ACC112 (cell line): Measurements from ENCODE around the gene ALCAM.

Source experiments
- H2AFZ ChIP-seq: fragments of 200-600 bp; sonication (generic); one replicate; pipeline ENCODE4 v1.6.0; 2017; ENCODE audit warnings: antibody characterized with exemption, low read length; ENCODE audit not compliant: unreplicated experiment
- H3K27ac ChIP-seq: fragments of 200-600 bp; sonication (generic); 2 replicates; pipeline ENCODE4 v1.5.1; 2014; ENCODE audit warnings: low read depth, mild to moderate bottlenecking, antibody characterized with exemption, low read length, moderate library complexity
- H3K27me3 ChIP-seq: fragments of 200-600 bp; sonication (generic); 2 replicates; pipeline ENCODE4 v1.6.1; 2014; ENCODE audit warnings: mild to moderate bottlenecking, antibody characterized with exemption, low read length, moderate library complexity, mixed read lengths; ENCODE audit not compliant: insufficient read depth
- H3K36me3 ChIP-seq: fragments of 200-600 bp; sonication (generic); 2 replicates; pipeline ENCODE4 v1.6.1; 2016; ENCODE audit warnings: mild to moderate bottlenecking, antibody characterized with exemption, low read length, moderate library complexity, mixed read lengths; ENCODE audit not compliant: insufficient read depth
- H3K4me1 ChIP-seq: fragments of 200-600 bp; sonication (generic); one replicate; pipeline ENCODE4 v1.6.1; 2016; ENCODE audit warnings: low read length, mixed read lengths; ENCODE audit not compliant: insufficient read depth, unreplicated experiment, control insufficient read depth
- H3K4me3 ChIP-seq: fragments of 200-600 bp; sonication (generic); 2 replicates; pipeline ENCODE4 v1.5.1; 2014; ENCODE audit warnings: mild to moderate bottlenecking, low read depth, low read length
- H3K79me2 ChIP-seq: fragments of 200-600 bp; sonication (generic); one replicate; pipeline ENCODE4 v1.6.0; 2016; ENCODE audit warnings: low read length; ENCODE audit not compliant: control insufficient read depth, unreplicated experiment, insufficient read depth

Gene ALCAM

DNA sequence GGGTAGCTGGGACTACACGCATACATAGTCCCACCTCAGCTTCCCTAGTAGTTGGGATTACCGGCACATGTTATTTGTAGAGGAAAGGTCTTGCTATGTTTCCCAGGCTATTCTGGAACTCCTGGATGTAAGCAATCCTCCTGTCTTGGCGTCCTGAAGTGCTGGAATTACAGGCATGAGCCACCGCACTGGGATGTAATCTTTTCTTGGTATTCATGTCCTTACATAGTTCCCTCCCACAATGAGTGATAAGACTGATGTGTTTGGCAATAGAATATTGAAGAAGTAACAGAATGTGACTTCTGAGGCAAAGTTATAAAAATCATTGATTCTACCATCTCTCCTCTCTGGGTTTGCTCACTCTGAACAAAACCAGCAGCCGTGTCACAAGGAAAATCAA, 22.7 kb upstream of the ALCAM start:
- no peak overlapping the region for H3K27ac ChIP-seq
- H3K4me3 ChIP-seq, result no peak overlapping the region
- no peak overlapping the region for H2AFZ ChIP-seq
- no peaks in the 10 kb centered on the region for H3K79me2 ChIP-seq
- no peaks in the 10 kb centered on the region for H3K4me1 ChIP-seq
- no peaks in the 10 kb centered on the region for H3K36me3 ChIP-seq
- H3K27me3 ChIP-seq, result no peaks in the 10 kb centered on the region

DNA sequence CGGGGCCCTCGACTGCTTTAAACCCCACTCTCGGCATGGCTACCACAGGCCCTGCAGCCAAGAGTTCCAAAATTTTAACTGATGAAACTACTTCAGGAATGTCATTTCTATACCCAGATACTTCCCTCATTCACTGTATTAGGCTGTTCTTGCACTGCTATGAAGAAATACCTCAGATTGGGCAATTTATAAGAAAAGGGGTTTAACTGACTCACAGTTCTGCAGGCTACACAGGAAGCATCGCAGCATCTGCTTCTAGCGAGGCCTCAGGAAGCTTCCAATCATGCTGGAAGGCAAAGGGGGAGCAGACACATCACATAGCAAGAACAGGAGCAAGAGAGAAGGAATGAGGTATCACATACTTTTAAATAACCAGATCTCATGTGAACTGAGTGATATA, 21.6 kb upstream of the ALCAM start:
- no peak overlapping the region for H3K27ac ChIP-seq
- H3K36me3 ChIP-seq, result no peaks in the 10 kb centered on the region
- H2AFZ ChIP-seq, result no peak overlapping the region
- H3K79me2 ChIP-seq, result no peaks in the 10 kb centered on the region
- H3K4me1 ChIP-seq, result peaks cover 6% of the 10 kb centered on the region
- no peaks in the 10 kb centered on the region for H3K27me3 ChIP-seq
- no peak overlapping the region for H3K4me3 ChIP-seq

DNA sequence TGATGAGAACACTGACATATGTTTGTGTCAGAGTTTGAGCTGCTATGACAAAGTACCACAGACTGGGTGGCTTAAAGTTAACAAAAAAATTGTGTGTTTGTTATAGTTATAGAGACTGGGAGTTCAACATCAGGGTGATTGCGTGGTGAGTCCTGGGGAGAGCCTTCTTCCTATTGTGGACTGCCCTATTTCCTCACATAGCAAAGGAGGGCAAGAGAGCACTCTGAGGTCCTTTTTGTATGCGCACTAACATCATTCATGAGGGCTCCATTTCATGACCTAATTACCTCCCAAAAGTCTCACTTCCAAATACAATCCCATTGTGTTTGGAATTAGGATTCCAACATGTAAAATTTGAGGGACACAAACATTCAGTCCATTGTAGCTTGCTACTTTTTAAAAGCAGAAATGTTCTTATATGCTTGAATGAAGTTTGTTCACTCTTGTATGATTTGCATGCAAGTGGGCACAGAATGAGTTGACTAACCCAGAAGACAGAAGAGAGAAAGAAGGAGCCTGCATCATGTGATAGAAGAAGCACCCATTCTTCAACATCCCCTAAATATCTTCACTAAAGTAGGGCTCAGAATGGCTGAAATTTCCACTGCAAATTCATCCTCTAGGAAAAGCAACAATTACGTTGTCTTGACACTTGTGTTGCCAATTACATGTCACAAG, 18.9 kb upstream of the ALCAM start:
- H3K27ac ChIP-seq, result no peak overlapping the region
- no peaks in the 10 kb centered on the region for H3K27me3 ChIP-seq
- H3K79me2 ChIP-seq, result no peaks in the 10 kb centered on the region
- peaks cover 31% of the 10 kb centered on the region for H3K4me1 ChIP-seq
- no peak overlapping the region for H2AFZ ChIP-seq
- no peaks in the 10 kb centered on the region for H3K36me3 ChIP-seq
- H3K4me3 ChIP-seq, result no peak overlapping the region

DNA sequence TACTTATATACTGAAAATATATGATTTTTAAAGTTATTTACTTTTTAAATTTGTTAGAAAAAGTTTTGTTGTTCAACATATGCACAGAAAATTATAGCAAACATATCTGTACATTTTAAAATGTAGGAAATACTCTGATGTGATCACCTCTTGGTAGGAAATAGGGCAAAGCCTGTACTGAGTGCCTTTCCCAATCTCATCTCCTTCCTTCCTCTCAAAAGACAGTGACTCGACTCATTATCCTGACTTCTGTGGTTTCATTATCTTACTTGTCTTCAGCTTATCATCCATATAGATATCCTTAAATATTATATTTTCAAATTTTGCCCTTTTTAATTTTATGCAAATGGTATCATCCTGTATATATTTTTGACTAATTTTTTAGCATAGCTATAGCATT, 18.4 kb upstream of the ALCAM start:
- Histone ChIP-seq H3K4me1 (peaks cover 36% of the 10 kb centered on the region), H3K79me2 (no peaks in the 10 kb centered on the region), H3K36me3 (no peaks in the 10 kb centered on the region), H3K27me3 (no peaks in the 10 kb centered on the region), H2AFZ (no peak overlapping the region), H3K4me3 (no peak overlapping the region), H3K27ac (no peak overlapping the region)

DNA sequence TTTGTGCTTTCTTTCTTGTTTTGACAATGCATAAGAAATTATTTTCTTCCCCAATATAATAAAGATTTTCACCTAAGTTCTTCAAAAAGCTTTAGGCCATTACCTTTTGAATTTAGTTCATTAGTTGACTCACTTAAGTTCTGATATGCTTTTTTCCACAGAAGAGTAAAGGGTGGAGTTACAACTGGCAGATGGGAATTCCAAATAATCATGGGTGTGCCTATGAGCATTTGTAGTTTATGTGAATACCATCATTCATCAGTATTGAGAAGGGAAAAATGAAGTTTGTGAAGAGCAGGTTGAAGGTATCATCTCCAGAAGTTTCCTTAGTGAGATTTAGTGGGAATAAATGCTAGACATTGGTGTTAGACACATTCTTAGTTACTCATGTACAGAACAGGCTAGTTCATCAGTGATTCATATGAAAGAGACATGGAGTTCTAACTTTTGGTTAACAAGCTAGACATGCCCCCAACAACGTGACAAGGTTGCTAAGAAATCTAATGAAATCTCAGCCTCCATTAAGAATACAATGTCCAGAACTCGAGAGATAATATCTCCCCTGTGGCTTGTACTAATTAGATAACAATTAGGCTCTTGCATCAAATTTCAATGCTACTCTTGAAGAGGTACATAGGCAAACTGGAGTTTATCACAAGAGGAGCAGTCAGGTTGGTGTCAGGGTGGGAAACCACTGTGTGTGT, 16.9 kb upstream of the ALCAM start:
- Histone ChIP-seq H2AFZ (peak overlapping the region; percentile 9), H3K36me3 (no peaks in the 10 kb centered on the region), H3K27me3 (no peaks in the 10 kb centered on the region), H3K27ac (no peak overlapping the region), H3K4me3 (no peak overlapping the region), H3K79me2 (peaks cover 3% of the 10 kb centered on the region), H3K4me1 (peaks cover 48% of the 10 kb centered on the region)

DNA sequence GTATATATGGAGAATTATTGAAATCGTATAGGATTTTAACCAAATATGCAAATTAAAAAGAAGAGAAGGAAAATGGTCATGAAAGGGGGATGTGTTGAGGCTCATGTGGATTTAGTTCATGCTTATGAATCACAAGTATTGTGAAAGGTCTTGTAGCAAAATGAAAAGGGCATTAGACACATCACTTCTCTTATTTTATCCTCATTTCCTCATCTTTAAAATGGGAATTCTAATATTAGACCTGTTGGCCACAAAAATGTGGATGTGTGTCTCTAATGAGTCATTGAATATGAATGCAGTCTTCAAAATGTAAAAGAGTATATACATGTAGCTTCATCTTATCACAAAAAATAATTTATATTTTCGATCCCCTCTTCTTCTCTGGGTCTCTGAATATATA, 14.9 kb upstream of the ALCAM start:
- peaks cover 62% of the 10 kb centered on the region for H3K4me1 ChIP-seq
- H3K4me3 ChIP-seq, result no peak overlapping the region
- H3K27ac ChIP-seq, result peak overlapping the region; percentile 80
- H3K36me3 ChIP-seq, result no peaks in the 10 kb centered on the region
- peaks cover 3% of the 10 kb centered on the region for H3K79me2 ChIP-seq
- no peak overlapping the region for H2AFZ ChIP-seq
- no peaks in the 10 kb centered on the region for H3K27me3 ChIP-seq

DNA sequence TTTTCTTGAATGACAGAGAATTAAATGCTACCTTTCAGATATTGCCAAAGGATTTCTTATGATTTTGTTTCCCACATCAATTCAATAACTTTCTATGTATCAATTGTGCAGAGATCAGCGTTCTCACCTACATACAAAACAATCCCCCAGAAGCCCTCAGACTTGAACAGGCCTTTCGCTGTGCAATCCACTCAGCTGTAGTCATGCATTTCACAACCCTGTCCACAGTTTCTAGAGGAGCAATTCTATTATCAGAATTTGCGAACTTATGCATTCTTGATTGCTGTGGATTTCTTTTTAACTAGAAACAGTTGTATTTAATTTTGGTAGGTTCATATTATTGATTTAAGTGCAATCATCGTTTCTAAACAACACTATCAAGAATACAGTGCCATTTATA, 13.7 kb upstream of the ALCAM start:
- peaks cover 3% of the 10 kb centered on the region for H3K79me2 ChIP-seq
- H3K36me3 ChIP-seq, result no peaks in the 10 kb centered on the region
- peak overlapping the region; percentile 69; the same call in 1 of the 2 replicates for H3K4me3 ChIP-seq
- H3K27ac ChIP-seq, result peak overlapping the region; percentile 80
- H2AFZ ChIP-seq, result no peak overlapping the region
- peaks cover 62% of the 10 kb centered on the region for H3K4me1 ChIP-seq
- H3K27me3 ChIP-seq, result no peaks in the 10 kb centered on the region

DNA sequence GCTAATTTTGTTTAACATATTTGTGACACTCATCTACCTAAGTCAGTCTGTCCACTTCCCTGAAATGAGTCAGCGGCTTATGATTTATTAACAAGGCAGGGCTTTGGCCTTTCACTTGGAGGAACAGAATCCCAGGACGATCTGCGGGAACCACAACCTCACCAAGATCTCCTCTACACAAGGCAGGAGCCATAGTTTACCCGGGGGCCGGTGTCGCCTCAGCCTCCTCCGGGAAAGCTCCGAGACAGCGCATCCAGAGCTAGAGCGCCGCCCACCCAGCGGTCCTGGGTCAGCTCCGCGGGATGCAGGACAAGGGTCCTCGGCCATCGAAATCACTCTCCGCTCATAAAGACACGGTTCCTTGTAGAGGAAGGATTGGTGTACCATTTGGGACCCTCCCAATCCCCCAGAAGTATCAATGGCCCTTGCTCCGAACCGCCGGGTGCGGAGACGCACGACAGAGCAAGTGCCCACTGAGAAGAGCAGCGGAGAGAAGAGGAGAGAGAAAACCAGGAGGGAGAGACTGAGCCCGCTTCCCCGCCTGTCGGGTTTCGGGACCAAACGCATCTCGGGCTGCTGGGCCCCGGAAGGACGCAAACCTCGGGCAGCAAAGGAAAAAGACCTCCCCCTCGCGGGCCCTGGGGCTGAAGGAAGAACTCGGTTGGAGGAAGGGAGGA, 13.1 kb upstream of the ALCAM start:
- Histone ChIP-seq H3K27me3 (no peaks in the 10 kb centered on the region), H3K4me3 (peak overlapping the region; percentile 69), H2AFZ (peak overlapping the region; percentile 94), H3K4me1 (peaks cover 63% of the 10 kb centered on the region), H3K27ac (peak overlapping the region; percentile 80), H3K79me2 (peaks cover 3% of the 10 kb centered on the region), H3K36me3 (no peaks in the 10 kb centered on the region)

DNA sequence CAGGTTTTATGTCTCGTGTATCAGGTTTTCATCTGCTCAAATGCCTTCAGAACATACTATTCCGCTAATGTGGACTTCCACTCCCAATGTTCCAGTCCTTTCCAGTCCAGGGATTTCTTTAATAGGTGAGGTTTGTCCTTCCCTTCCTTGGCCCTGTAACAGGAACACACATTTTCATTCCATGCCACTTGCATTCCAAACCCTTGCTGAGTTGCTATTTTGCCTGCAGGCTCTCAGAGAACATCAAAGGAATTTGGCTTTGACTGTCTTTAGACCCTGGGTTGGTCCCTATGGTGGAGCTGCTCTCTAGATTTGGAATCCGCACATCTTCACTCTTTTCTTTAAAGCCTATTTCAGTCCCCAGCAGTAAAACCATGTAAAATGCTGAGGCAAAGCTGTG, 12.3 kb upstream of the ALCAM start:
- H3K27me3 ChIP-seq, result no peaks in the 10 kb centered on the region
- peaks cover 3% of the 10 kb centered on the region for H3K79me2 ChIP-seq
- peaks cover 70% of the 10 kb centered on the region for H3K4me1 ChIP-seq
- peak overlapping the region; percentile 69 for H3K4me3 ChIP-seq
- peak overlapping the region; percentile 94 for H2AFZ ChIP-seq
- peak overlapping the region; percentile 80 for H3K27ac ChIP-seq
- no peaks in the 10 kb centered on the region for H3K36me3 ChIP-seq

DNA sequence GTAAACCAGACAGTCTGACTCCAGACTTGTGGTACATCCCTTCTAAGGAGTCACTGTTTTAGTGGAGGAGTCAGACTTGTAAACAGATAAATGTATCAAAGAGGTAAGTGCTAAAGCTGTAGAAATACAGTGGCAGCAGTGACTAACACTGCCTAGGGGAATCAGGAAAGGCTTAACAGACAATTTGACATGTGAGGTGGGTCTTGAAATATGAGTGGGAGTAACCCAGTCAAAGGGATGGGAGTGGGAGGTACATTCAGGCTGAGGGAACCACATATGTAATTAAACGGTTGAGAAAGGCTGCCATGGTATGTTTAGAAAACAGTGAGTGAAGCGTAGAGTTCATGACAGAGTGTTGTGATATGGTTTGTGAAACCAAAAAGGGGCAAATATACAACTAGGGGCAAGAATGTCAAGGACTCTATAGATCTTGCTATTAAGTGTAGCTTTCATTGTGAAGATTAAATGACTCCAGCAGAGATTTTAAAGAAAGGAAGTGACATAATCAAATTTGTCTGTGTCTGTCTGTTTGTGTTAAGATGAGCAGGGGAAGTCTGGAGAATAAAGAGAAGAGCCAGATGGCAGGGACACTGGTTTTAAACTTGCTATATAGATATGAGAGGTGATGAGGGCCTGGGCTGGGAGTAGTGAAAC, 11.2 kb upstream of the ALCAM start:
- Histone ChIP-seq H3K79me2 (peaks cover 3% of the 10 kb centered on the region), H3K27me3 (no peaks in the 10 kb centered on the region), H3K4me1 (peaks cover 73% of the 10 kb centered on the region), H2AFZ (peak overlapping the region; percentile 68), H3K27ac (peak overlapping the region; percentile 16; the same call in 1 of the 2 replicates), H3K4me3 (no peak overlapping the region; the same call in 1 of the 2 replicates), H3K36me3 (no peaks in the 10 kb centered on the region)
